HUES6 (cell line): ENCODE measurements around the gene WDR45B.

Source experiments
- H3K27ac ChIP-seq: 2 replicates; pipeline ENCODE4 v1.7.0; 2013; ENCODE audit warnings: low read depth, mild to moderate bottlenecking, low read length, inconsistent platforms
- H3K27me3 ChIP-seq: 2 replicates; pipeline ENCODE4 v1.6.1; 2013; ENCODE audit warnings: low read length; ENCODE audit not compliant: control insufficient read depth, insufficient read depth
- H3K36me3 ChIP-seq: 2 replicates; pipeline ENCODE4 v1.6.1; 2013; ENCODE audit warnings: low read length; ENCODE audit not compliant: control insufficient read depth, insufficient read depth
- H3K4me1 ChIP-seq: 2 replicates; pipeline ENCODE4 v1.6.1; 2013; ENCODE audit warnings: low read length; ENCODE audit not compliant: control insufficient read depth, insufficient read depth
- H3K4me3 ChIP-seq: 2 replicates; pipeline ENCODE4 v1.5.1; 2013; ENCODE audit warnings: low read depth, low read length
- H3K9ac ChIP-seq: one replicate; pipeline ENCODE4 v1.6.1; 2013; ENCODE audit warnings: mild to moderate bottlenecking, low read length
- H3K9me3 ChIP-seq: 2 replicates; pipeline ENCODE4 v1.6.1; 2013; ENCODE audit warnings: low read depth, low read length; ENCODE audit not compliant: control insufficient read depth, insufficient read depth

The WDR45B gene

GRCh38 chr17:82675476-82676245 is 27.4 kb upstream of the WDR45B start:
- no peak overlapping the region for H3K9ac ChIP-seq
- H3K36me3 ChIP-seq, result no peaks in the 10 kb centered on the region
- H3K4me1 ChIP-seq, result no peaks in the 10 kb centered on the region
- H3K27me3 ChIP-seq, result no peaks in the 10 kb centered on the region; the same call in 1 of the 2 replicates
- H3K27ac ChIP-seq, result no peak overlapping the region
- no peaks in the 10 kb centered on the region for H3K9me3 ChIP-seq
- no peak overlapping the region for H3K4me3 ChIP-seq

GRCh38 chr17:82674656-82675475 is 26.6 kb upstream of the WDR45B start:
- no peaks in the 10 kb centered on the region for H3K4me1 ChIP-seq
- no peak overlapping the region for H3K27ac ChIP-seq
- H3K9me3 ChIP-seq, result no peaks in the 10 kb centered on the region
- H3K4me3 ChIP-seq, result no peak overlapping the region
- H3K27me3 ChIP-seq, result no peaks in the 10 kb centered on the region; the same call in 1 of the 2 replicates
- no peak overlapping the region for H3K9ac ChIP-seq
- H3K36me3 ChIP-seq, result no peaks in the 10 kb centered on the region

DNA sequence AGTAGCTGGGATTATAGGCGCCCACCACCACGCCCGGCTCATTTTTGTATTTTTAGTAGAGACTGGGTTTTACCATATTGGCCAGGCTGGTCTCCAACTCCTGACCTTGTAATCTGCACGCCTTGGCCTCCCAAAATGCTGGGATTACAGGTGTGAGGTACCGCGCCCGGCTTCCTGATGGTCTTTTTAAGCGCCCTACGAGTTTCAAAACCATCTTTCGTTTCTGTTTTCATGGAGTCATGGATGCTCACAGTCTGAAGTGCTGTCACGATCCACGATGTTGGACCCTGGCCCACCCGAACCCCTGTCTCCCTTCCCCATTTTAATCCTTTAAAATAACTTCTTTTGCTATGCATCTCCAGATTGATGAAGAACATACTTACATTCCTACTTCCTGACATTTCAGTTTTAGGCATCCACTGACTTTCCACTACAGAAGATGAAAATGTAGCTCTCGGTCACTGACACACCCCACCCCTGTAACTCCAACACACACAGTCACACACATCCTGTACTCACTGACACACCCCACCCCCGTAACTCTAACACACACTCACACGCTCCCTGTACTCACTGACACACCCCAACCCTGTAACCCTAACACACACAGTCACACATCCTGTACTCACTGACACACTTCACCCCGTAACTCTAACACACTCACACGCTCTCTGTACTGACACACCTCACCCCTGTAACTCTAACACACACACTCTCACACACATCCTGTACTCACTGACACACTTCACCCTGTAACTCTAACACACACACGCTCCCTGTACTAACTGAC is 22.6 kb upstream of the WDR45B start:
- Histone ChIP-seq H3K27ac (no peak overlapping the region), H3K9ac (no peak overlapping the region), H3K36me3 (no peaks in the 10 kb centered on the region), H3K9me3 (no peaks in the 10 kb centered on the region), H3K4me1 (peaks cover 7% of the 10 kb centered on the region), H3K4me3 (no peak overlapping the region), H3K27me3 (no peaks in the 10 kb centered on the region; the same call in 1 of the 2 replicates)

DNA sequence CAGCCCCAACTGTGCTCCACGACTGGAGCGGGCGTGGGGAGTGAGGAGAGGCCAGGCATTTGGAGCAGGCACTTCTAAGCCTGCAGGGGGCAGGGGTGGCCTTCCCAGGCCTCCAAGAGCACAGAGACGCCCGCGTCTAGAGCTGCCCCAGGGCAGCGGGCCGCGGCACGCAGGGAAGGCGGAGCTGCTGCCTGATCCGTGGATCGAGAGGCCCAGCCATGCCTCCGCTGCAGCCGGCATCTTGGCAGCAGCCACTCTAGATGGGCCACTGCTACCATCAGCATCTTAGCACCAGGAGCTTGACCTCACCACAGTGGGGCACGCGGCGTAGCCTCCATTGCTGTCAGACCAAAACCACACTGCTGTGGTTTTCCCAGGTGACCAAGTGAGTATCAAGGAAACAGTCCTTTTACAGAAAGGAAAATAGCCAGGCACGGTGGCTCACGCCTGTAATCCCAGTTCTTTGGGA is 20.4 kb upstream of the WDR45B start:
- H3K9ac ChIP-seq, result peak overlapping the region; percentile 31
- H3K36me3 ChIP-seq, result no peaks in the 10 kb centered on the region
- no peaks in the 10 kb centered on the region for H3K9me3 ChIP-seq
- H3K27me3 ChIP-seq, result no peaks in the 10 kb centered on the region
- no peak overlapping the region for H3K27ac ChIP-seq
- peaks cover 7% of the 10 kb centered on the region for H3K4me1 ChIP-seq
- H3K4me3 ChIP-seq, result peak overlapping the region; percentile 27; the same call in 1 of the 2 replicates

DNA sequence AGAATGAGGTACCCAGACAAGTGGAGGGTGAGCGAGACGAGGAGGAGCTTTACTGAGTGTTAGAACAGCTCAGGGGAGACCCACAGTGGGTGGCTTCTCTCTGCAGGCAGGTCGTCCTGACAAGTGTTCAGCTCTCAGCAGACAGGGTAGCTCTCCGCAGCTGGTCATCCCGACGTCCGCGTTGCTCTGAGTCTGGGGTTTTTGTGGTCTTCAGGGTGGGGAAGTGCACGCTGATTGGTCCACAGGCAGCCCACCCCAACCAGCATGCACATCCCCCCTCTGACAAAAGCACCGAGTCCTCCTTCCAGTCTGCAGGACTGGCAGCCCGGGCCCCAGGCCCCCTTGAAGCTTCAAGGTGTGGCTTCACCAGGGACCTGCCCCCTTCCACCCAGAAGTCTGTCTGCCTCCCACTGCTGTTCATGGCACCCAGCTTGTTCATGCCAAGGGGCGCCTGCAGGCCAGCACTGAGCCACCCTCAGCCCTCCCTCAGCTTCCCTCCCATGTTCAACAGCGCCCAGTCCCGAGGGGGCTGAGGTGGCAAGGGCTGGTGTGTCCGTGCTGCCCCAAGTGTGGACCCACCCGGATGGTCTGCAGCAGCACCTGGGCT is 19.9 kb upstream of the WDR45B start:
- Histone ChIP-seq H3K36me3 (no peaks in the 10 kb centered on the region), H3K27me3 (no peaks in the 10 kb centered on the region), H3K4me3 (peak overlapping the region; percentile 27; the same call in 1 of the 2 replicates), H3K9ac (peak overlapping the region; percentile 31), H3K4me1 (peaks cover 7% of the 10 kb centered on the region), H3K27ac (no peak overlapping the region), H3K9me3 (no peaks in the 10 kb centered on the region)

DNA sequence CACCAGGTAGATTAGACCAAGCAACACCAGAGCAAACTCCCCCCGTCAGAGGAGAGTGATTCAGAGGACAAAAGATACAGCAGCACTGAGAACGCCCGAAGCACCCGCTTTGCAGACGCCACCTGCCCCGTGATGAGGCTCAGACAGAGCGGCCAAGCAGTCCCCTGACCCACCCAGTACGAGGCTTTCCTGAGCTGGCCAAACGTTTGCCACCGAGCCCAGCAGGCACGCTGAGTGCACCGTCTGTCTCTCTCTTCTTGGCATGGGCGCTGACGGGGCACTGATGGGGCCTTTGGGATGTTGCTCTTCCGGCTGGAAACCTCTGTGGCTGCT is 19.4 kb upstream of the WDR45B start:
- Histone ChIP-seq H3K9ac (no peak overlapping the region), H3K4me3 (no peak overlapping the region), H3K27ac (no peak overlapping the region), H3K36me3 (no peaks in the 10 kb centered on the region), H3K27me3 (no peaks in the 10 kb centered on the region), H3K9me3 (no peaks in the 10 kb centered on the region), H3K4me1 (peaks cover 7% of the 10 kb centered on the region)

DNA sequence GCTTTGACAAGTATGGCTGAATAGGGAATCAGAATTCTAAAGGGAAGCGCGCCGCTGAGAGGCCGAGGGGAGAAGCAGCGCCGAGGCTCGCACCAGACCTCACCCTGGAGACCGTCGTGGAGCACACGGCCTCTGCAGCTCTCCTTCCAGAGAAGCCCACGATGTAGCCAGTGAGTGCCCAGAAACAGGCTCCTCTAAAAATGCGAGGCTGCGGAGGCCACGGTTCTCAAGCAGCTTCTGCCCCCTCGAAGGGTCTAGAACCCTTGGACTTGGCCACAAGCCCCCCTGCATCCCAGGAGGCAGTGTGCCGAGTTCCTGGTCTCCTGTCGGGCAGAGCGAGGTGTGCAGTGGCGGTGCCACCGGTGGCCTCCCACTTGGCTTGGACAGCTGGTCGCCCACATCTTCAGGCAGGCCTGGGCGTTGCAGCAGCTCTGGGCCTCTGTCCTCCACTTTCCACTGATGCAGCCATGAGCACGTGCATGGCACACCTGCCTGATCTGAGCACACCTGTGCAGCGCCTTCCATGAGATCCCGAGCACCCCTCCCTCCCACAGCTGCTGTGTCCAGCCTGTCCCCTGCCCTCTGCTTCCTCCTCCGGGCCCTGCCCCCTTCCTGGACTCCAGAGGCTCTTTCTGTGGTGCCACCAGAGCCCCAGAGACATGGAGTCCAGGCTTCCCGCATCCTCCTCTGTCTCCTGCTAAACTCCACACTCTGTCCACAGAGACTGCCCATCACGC is 18.9 kb upstream of the WDR45B start:
- Histone ChIP-seq H3K36me3 (no peaks in the 10 kb centered on the region), H3K9me3 (no peaks in the 10 kb centered on the region), H3K27ac (no peak overlapping the region), H3K4me1 (peaks cover 7% of the 10 kb centered on the region), H3K9ac (no peak overlapping the region), H3K4me3 (no peak overlapping the region), H3K27me3 (no peaks in the 10 kb centered on the region)

GRCh38 chr17:82665891-82666290 is 17.6 kb upstream of the WDR45B start:
- H3K9me3 ChIP-seq, result no peaks in the 10 kb centered on the region
- H3K4me1 ChIP-seq, result peaks cover 7% of the 10 kb centered on the region
- no peaks in the 10 kb centered on the region for H3K27me3 ChIP-seq
- H3K27ac ChIP-seq, result no peak overlapping the region
- no peaks in the 10 kb centered on the region for H3K36me3 ChIP-seq
- no peak overlapping the region for H3K4me3 ChIP-seq
- no peak overlapping the region for H3K9ac ChIP-seq

- Histone ChIP-seq H3K9ac (no peak overlapping the region), H3K27ac (no peak overlapping the region), H3K4me3 (no peak overlapping the region), H3K36me3 (no peaks in the 10 kb centered on the region), H3K4me1 (peaks cover 7% of the 10 kb centered on the region), H3K27me3 (no peaks in the 10 kb centered on the region), H3K9me3 (peaks cover 4% of the 10 kb centered on the region; the same call in 1 of the 2 replicates)
Observed at GRCh38 chr17:82665217-82665616, 17.0 kb upstream of the WDR45B start.

DNA sequence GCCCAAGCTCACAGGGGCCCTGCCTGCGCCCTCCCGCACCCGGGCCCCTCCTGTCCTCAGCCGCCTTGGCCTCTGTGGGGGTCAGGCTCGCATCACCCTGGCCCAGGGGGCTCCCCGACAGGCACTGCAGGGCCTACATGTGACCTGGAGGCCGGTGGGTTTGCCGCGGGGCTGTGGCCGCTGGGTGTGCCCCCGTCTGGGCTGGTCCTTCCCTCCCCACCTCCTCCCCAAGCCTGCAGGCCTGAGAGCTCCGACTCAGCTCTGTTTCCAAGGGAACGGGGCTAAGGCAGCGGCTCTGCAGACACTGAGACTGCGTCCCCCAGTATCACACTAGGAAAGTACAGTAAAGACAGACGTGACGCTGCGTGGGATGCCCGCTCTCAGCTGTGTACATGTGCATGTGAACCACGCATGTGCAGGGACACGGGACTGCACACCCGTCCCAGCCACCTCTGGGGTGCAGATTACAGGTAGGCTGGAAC is 16.5 kb upstream of the WDR45B start:
- Histone ChIP-seq H3K4me1 (peaks cover 7% of the 10 kb centered on the region), H3K4me3 (no peak overlapping the region)

More for the DNA sequence above, 16.5 kb upstream of the WDR45B start:
- H3K27ac ChIP-seq, result no peak overlapping the region
- no peaks in the 10 kb centered on the region for H3K36me3 ChIP-seq
- H3K9ac ChIP-seq, result no peak overlapping the region
- peaks cover 5% of the 10 kb centered on the region; the same call in 1 of the 2 replicates for H3K9me3 ChIP-seq
- H3K27me3 ChIP-seq, result no peaks in the 10 kb centered on the region
